NCI-H526 (cell line): ENCODE data around the gene ATXN7L1.
A peak's percentile ranks its signal among the peaks of the same experiment; 100 is the strongest.
"Not testable (repeated sequence)": the region's sequence is repeated elsewhere in the genome, so short reads cannot be mapped to it uniquely, and the experiment has no call there.

Source experiments
- DNase-seq, 2 experiments: peaks; one replicate each; lab custom pipeline; 2025; lab: John Stamatoyannopoulos, UW

The ATXN7L1 gene

DNA sequence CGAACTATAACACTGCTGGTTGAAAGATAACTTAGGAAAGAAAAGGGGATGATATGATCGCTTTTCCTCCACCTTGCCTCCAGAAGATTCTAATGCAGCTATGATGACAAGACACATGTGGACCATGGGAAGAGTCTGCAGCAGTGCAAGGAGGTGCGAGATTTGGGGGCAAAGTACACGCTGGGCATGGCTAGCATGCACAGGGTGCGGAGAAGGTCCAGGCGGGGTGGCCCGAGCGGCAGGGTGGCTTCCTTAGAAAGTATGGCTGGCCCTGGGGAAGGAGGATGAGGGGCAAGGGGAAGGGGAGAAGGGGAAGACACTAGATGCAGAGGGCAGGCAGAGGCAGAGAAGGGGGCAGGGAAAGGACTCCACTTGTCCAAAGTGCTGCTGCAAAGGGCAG is 15.6 kb downstream of the ATXN7L1 start:
- no peak for DNase-seq

DNA sequence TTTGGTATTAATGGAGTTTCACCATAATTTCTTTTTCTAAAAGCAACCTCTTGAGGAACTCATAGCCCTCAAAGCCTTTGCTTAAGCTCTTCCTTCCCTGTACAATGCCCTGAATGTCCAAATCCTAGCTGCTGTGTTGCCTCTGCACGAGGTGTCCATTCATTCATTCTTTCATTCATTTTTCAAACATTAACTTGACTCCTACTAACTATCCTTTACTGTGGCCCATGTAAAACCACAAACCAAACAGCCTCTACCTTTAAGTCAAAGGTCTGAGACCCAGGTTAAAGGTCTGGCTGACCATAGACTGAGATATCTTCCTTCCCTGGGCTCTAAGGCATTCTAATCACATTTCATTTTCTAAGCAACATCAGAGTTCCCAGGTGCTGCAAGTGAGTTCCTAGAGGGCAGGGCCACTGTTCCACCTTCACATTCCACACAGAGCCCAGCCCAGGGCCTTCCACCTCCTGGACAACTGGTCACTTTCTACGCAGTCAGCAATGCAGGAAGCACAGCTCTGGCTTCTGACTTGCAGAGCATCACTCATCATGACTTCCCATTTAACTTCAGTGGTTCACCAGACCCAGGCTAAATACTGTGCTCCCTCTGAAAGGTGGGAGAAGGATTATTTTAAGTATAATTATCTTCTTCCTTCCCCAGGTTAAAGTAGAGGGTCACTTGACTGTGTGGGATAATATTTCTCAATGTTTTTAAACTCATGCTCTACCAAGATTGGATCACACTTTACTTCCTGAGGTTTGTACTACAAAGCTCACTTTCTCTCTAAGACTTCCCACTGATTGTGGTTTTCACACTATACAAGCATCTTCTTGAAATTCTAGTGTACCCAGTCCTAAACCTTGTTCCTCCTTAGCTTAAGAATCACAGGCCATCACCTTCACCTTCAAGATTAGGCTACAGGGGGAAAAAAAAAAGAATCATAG is 19.1 kb downstream of the ATXN7L1 start:
- no peak for DNase-seq

DNA sequence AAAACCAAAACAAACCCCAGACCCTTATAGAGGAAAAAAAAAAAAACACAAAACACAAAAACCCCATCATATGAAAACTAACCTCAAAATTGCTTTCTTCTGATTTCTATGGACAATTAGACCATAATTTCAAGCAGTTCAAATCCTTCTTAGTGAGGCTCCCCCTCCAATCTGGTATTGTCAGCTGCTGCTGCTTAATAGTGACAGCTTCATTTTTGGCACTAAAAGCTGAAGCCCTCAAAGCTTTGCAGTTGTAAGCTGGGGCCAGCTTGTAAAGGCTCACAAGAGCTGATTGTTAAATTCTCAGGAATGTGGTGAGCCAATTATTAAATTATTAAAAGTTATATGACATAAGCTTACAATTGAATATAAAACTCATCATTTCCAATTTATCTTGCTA is 21.9 kb downstream of the ATXN7L1 start:
- DNase-seq, result no peak

DNA sequence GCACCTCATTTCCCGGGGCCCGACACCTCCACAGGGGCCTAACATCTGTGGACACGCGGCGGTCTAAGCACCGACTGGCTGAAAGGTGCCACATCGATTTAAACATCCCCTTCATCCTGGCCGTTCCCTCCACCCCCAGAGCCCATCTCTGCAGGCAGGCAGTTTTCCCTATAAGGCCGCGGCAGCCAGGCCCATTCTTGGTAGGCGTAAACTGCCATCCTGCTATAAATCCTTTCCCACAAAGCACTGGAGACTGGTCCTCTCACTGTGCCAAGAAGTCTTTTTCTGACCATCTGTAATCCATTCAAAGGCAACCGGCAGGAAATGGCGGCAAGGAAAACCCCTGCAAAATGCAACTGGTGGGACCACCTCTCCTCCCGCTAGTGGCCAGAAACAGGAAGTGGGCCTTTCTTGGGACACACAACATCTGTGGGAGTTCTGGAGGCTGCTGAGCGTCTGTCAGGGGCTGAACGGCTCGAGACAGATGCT is 22.4 kb downstream of the ATXN7L1 start:
- DNase-seq, result no peak

DNA sequence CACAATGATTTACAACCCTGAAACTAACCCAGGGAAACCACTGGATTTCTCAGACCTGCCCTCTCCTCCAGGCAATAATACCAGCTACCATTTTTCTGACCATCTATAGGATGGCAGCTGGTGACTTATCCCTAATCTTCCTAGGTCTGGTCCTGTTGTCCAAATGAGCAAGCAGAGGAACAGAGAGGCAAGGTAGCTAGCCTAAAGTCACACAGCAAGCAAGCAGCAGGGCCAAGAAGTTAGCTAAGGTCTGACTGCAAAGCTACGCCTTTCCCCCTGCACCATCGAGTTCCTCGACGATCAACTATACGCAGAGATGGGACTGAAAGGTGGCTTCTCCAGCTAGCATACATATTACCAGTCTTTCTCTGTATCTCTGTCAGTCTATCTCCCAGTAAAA is 25.3 kb downstream of the ATXN7L1 start:
- DNase-seq, result no peak

DNA sequence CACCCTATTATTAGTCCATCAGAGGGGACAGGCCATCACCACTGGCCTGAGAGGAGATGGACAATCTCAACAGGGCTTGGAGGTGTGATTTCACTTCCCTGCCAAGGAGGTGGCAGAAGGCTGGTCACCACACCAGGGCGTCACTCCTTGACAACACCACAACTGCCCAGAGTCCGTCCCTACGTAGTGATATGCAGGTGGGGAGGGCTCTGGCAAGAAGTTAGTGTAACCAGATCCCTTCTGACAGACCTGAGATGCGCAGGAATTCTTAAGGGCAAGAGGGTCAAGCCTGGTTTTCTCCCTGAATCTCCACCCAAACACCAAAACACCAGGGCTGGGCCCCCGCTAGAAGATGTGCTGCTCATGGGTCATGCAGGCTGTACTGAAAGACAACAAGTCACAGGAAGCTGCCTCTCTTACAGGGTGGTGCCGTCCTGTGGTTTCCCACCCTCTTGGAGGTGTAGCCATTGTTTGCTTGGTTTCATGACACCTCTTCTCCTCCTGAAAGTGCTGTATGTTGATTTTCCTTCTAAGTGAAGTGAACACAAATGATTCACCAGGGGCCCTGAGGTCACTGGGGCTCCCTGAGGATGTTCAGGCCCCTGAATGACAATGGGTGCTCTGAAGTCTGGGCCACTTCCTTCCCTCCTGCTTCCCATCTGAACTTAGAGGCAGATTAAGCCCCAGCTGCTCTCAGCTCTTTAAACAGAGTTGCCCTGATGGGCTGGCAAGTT is 27.1 kb downstream of the ATXN7L1 start:
- no peak for DNase-seq

DNA sequence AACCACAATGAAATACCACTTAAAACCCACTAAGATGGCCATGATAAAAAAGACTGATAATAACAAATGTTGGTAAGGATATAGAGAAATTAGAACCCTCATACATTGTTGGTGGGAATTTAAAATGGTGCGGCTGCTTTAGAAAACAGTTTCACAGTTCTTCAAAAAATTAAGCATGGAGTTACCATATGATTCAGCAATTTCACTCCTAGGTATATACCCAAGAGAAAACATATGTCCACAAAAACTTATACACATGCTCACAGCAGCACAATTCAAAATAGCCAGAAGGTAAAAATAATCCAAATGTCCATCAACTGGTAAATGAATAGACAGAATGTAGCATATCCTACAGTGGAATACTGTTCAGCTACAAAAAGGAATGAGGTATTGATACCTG is 30.0 kb downstream of the ATXN7L1 start:
- DNase-seq, result no peak

DNA sequence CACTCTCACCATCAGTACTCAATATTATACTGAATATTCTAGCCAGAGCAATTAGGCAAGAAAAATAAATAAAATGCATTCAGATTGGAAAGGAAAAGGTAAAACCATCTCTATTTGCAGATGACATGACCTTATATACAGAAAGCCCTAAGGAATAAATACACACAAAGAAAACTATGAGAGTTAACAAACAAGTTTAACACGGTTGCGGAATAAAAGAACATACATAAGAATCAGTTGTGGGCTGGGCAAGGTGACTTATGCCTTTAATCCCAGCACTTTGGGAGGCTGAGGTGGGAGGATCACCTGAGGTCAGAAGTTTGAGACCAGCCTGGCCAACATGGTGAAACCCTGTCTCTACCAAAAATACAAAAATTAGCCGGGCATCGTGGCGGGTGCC is 31.7 kb downstream of the ATXN7L1 start:
- not testable (repeated sequence) for DNase-seq

DNA sequence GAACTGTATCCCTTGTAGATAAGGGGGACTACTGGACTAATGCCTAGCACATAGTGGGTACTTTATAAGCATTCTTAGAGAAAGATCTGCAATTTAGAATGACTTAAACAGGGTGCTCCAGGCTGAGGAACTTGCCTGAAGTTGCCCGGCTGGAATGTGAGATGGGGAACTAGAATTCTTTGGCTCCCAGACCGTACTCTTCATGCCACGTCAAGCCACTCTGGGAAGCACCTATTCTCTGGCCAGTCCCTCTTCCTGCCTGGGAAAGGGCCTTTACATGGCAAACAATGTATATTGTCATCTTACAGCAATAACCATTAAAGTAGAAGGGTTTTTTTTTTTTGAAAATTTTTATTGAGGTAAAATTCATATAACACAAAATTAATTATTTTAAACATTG is 34.5 kb downstream of the ATXN7L1 start:
- no peak for DNase-seq

DNA sequence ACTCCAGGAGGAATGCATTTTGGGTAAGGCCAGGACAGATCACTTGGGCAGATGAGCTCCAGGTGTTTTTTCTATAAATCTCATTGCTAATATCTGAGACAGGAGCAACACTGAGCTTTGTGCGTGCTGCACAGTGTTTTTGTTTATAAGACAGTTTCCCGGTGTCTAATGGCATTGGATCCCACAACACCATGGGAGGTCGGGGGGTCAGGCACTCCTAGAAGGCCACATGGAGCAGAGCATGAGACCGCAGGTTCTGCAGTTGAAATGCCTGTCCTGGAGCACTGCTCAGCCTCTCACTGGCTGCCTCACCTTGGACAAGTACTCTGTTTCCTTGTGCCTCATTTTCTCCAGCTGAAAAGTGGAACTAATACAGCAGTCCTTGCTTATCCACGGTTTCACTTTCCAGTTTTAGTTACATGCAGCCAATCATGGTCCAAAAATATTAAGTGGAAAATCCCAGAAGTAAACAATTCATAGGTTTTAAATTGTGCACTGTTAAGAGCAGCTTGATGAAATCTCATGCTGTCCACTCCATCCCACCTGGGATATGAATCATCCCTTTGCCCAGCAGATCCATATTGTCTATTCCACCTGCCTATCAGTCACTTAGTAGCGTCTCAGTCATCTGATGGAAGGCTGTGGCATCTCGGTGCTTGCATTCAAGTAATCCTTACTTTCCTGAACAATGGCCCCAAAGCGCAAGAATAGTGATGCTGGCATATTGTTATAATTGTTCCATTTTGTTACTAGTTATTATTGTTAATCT is 35.2 kb downstream of the ATXN7L1 start:
- no peak for DNase-seq

DNA sequence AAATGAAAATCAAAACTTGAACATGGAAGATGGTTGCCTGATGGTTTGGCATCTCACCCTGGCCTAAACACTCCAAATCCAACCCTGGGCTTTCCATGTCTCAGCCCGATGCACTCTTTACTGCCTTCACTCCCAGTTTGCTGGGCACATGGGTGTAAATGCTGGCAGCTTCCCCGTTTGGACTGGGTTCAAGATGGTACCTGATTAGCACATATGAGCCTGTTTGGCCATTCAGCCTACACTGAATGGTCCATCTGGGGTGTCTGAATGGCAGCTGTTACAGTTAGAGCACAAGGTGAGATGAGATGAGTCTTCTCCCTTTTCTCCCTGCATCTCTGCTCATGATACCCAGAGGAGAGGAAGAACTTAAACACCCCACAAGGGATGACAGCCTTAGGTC is 37.1 kb downstream of the ATXN7L1 start:
- DNase-seq, result no peak

DNA sequence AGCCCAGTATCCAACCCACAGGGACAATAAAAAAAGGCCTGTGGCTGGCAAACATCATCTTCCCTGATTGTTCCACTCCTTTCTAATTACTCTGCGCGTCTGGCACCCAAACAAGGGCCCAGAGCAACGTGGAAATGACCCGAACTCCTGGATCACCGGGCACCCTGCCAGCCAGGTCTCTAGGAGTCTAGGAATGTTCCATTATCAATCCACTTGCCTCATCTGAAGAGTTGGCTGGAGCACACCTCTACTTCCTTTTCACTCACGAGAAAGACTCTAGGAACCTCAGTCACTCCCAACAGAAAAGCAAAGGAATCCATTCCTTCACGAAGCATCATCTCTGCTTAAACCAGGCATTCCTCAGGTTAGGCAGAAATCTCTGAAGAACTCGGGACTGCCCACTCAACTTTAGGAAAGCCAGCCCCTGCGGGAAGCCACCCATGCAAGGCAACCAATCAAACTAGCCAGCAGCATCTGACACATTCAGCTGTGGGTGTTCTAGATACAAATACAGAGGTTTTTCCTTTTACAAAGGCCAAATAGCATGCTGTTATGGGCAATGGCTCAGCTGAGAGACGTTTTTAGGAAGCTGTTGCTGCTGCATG is 37.7 kb downstream of the ATXN7L1 start:
- DNase-seq, result no peak

DNA sequence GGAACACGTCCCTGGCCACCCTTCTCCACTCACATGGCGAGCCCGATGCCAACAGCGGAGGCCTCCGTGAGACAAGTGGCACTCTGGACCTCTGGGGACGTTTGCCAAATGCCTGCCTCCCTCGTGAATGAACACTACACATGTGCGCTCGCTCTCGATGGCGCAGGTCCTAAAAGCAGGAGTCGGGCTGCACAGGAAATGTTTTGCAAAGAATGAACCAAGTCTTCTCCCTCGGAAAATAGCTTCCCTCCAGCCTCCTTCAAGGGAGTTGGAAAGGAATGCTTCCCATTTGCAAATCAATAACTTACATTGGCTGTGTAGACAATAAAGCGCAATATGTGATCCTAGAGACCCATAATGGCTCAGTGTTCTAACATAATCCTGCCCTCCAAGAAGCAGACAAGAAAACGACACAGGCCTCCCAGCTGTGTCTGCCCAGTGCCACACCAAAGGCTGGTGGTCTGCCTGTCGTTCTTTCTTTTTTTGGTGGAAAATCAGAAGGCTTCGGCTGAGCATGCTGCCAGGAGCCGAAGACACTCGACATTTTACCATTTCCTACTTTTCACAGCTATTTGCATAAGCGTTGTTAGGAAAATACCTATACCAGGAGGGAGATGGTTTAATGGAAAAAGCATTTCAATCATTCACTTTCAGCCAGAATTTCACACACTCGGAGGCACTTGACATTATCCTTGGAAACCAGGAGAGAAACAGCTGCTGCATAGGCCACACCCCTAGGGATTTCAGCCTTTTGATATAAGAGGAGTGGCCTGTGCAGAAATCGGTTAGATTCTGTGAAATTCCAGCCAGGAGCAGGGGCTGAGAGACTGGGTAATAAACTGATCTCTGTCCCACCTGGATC is 38.4 kb downstream of the ATXN7L1 start:
- DNase-seq, result peak; percentile 56 to 59

DNA sequence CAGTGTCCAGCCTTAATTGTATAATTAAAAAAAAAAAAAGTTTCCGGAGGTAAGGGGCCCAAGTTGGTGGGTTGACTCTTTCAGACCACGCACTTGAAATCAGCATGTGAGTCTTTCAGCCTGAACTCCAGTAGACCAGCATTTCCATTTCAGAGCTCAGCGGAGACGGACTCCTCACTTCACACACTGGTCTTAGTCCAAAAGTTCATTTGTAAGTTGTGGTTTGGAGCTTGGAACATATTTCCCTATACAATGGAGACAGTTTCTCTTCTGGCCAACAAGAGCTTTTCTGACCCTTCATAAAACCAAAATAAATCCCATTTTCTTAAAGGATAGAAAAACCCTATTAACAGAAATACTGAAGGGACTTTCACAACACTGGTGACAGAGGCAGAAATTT is 41.0 kb downstream of the ATXN7L1 start:
- no peak for DNase-seq

DNA sequence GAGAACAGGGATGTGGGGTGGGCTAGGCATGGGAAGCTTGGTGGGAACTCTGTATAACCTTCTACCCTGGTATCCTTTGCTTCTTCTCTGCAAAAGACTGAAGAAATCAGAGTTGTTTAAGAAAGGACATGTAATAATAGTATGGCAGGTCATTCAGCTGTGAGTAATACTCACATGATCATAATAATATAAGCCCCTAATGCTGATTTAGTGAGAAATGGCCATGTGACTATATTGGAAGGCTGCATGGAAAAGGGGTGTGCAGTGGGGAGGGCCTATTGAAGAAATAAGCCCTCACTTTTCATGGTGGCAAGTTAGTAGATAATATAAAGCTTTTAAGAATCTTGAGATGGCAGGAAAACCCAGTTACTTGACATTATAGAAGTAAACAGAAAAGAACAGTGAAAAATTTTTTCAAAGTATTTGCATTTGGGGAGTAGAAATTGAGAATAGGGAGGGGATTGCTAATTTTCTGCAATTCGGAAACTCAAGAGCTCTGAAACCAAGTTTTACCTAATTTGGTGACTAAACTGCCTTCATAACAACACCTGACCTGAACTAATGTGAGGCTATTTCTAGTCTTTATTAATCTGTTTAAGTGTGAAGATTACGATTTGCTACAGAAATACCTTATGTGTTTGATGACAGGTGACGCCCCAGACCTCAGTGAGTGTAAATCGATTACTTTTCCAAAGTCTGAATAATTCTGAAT is 44.4 kb downstream of the ATXN7L1 start:
- DNase-seq, result no peak

DNA sequence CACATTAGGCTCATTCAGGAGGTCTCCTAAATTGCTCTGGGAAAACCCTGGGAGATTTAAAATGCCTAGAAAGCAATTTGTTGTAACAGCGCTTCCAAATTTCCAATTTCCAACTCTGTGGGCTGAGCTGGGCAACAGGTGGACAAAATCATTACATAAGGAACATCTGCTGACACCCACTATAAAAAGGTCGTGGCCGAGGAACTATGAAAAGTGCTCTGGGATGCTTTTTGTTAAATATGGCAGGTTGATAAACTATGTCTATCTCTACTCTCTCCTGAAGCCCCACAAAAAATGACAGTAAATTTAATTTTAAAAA is 45.1 kb downstream of the ATXN7L1 start:
- no peak for DNase-seq

DNA sequence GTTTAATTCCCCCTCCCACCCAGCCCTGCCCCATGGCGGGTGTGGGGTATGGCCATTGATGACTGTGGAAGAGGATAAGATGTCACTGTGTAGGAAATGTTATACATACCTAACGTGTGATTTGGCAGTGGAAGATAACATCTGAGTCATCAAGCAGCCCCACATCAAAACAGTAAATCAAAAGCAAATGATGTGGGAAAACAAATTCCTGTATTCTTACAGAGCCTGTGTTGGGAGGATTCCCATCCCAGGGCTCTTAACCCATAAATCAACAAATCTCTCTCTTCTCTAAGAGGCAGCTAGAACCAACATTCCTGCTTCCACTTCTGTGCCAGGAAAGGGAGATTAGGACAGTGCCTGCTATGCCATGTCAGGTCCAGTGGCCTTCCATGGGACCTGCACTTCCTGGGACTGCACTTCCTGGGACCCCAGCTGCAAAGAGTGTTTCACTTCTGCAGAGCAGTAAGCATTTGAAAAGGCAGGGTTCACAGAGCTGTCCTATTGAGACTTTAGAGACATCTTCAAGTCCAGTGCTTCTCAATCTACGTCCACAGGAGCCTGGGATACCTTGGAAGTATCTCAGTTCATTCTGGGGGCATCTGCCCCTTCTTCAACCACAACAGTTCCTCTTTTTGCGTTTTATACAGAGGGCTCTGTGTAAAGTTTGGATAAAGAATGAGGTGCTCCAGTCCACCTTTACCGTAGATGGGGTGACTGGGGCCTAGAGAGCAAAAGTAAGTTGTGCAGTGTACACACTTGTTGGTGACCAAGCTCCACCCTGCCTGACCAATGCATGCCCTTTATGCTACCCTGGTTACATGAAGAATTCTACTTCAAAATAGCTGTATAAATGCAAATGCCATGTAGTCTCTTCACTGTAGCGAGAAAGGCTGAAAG is 45.7 kb downstream of the ATXN7L1 start:
- DNase-seq, result peak in 1 of 2 experiments; percentile 14

DNA sequence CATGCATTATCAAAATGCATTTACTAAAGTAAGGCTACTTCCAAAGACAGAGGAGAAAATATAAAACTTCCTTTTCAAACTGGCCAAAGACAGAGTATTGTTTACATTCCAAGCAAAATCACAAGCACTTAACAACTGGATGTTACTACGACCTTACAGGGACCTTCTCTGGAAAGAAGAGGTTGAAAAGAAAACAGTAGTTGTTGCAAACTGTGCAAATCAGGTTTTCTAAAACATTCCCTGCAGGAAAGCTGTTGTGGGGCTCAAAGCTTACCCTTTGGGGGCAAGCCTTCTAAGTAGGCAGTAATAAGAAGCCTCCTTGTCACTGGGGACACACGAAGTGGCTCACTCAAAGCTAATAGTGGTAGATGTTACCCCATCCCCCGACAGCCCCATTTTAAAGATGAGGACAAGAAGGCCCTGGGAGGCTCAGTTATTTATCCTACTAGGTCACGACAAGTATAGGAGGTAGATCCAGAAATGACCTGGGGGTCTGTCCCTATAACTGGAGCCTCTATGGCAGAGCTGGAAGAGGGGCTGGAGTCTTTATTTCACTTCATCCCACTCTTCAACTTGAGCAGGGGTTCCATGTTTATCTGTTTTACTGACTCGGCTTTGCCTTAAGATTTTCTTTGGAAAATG is 46.6 kb downstream of the ATXN7L1 start:
- no peak for DNase-seq

DNA sequence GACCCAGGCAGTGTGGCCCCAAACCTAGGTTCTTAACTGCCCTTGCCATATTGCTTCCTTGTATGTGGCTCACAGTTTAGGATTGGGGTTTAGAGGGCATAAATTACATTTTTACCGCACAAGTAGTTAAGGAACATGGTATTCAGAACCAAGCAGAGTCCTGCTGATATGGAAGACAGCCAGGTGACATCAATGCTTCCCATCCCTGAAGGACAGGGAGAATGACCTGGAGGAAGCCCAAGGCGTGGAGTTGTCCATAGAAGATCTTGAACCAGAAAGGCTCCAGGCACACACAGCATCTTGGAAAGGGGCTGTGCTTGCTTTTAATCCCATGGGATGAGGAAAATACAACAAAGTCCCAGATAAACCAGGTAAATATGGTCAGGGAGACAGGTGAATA is 48.3 kb downstream of the ATXN7L1 start:
- DNase-seq, result no peak
